ENCODE data around the gene FHOD3. TPM values are rescaled to one million over a fixed set of nuclear protein-coding genes. Genes with fewer than 3 reads are reported as not detected.

Gene FHOD3
- total RNA-seq, 1 experiment from 2014 or later, result 10.6 TPM

DNA sequence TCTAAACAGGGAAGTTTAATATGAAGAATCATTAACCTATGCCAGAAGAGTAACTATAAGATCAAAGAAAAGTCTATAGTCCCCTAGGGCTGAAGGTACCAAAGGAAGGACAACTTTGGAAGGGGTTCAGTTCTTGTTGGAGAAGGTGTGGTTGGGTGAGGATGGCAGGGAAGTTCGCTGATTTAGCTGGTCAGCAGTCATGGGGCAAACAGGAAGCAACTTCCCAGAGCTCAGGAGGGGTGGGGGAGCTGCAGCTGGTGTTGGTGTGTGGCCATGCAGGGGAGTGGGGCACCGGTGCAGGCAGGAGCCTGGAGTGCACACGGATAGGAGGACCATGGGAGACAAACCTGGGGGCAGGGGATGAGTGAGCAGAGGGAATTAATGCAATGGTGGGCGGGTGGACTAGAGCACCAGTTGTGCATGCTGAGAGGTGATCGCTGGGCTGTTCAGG, 34.0 kb downstream of the FHOD3 start:
- no peak for TF ChIP-seq EZH2 (IDR thresholded peaks at IDR 0.05; ENCODE audit: low read depth)
- no peak for TF ChIP-seq CTCF (conservative IDR thresholded peaks at IDR 0.05)
- no peak overlapping the region for H3K4me2 ChIP-seq
- H3K36me3 ChIP-seq (ENCODE audit: low read depth), result no peaks in the 10 kb centered on the region
- H3K9me2 ChIP-seq (ENCODE audit: insufficient read depth), result no peaks in the 10 kb centered on the region
- H3K27ac ChIP-seq, result no peak overlapping the region
- no peak overlapping the region for H3K4me3 ChIP-seq
- H3K9me3 ChIP-seq (ENCODE audit: insufficient read depth, low read depth), result no peaks in the 10 kb centered on the region
- H3K4me1 ChIP-seq (replicated peaks; ENCODE audit: insufficient read depth), result no peaks in the 10 kb centered on the region
- intact Hi-C loops (cut with micrococcal nuclease; ENCODE audit: unreplicated experiment), result no loop called here
- DNase-seq, result no peak
- POLR2A ChIA-PET (ENCODE audit: unreplicated experiment), result no interaction called here
- no peaks in the 10 kb centered on the region for H4K20me1 ChIP-seq (ENCODE audit: insufficient read depth)
- H3K27me3 ChIP-seq (ENCODE audit: insufficient read depth, low read depth), result no peaks in the 10 kb centered on the region
- H3F3A ChIP-seq (ENCODE audit: insufficient read depth, low read depth), result no peaks in the 10 kb centered on the region
- H3K79me2 ChIP-seq (ENCODE audit: low read depth), result no peaks in the 10 kb centered on the region
- CTCF ChIA-PET, result no interaction called here
- H2AFZ ChIP-seq, result no peak overlapping the region
- no TSS peak for BruUV-seq (replicated peaks)

DNA sequence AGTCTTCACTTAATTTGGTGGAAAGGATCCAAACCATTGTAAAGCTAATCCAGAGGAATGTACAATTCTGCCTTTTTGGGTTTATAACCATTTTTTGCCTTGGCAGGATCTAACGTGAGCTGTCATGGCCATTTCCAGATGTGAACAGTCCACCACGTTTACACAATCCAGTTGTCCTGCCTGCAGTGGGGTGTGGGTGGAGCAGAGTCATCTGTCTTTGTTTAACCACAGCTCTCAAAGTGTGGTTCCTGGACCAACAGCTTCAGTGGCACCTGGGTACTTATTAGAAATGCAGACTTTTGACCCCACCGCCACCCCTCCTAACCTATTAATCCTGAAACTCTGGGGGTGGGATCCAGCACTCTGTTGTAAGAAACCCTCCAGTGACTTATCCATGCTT, 35.9 kb downstream of the FHOD3 start:
- H4K20me1 ChIP-seq (ENCODE audit: insufficient read depth), result no peaks in the 10 kb centered on the region
- TF ChIP-seq CTCF (conservative IDR thresholded peaks at IDR 0.05) (no peak), EZH2 (IDR thresholded peaks at IDR 0.05; ENCODE audit: low read depth) (no peak)
- H3K27ac ChIP-seq, result no peak overlapping the region
- H3K4me2 ChIP-seq, result no peak overlapping the region
- no peak overlapping the region for H2AFZ ChIP-seq
- ChIA-PET CTCF (no interaction called here), POLR2A (ENCODE audit: unreplicated experiment) (no interaction called here)
- intact Hi-C loops (cut with micrococcal nuclease; ENCODE audit: unreplicated experiment), result no loop called here
- no peak overlapping the region for H3K4me3 ChIP-seq
- no peaks in the 10 kb centered on the region for H3K4me1 ChIP-seq (replicated peaks; ENCODE audit: insufficient read depth)
- no TSS peak for BruUV-seq (replicated peaks)
- no peaks in the 10 kb centered on the region for H3K27me3 ChIP-seq (ENCODE audit: insufficient read depth, low read depth)
- DNase-seq, result no peak
- no peaks in the 10 kb centered on the region for H3K36me3 ChIP-seq (ENCODE audit: low read depth)
- H3K79me2 ChIP-seq (ENCODE audit: low read depth), result no peaks in the 10 kb centered on the region
- H3K9me2 ChIP-seq (ENCODE audit: insufficient read depth), result no peaks in the 10 kb centered on the region
- H3K9me3 ChIP-seq (ENCODE audit: insufficient read depth, low read depth), result no peaks in the 10 kb centered on the region
- H3F3A ChIP-seq (ENCODE audit: insufficient read depth, low read depth), result no peaks in the 10 kb centered on the region

- Histone ChIP-seq H3K4me1 (replicated peaks; ENCODE audit: insufficient read depth) (no peaks in the 10 kb centered on the region), H3K27me3 (ENCODE audit: insufficient read depth, low read depth) (no peaks in the 10 kb centered on the region), H3K9me3 (ENCODE audit: insufficient read depth, low read depth) (no peaks in the 10 kb centered on the region), H3K9me2 (ENCODE audit: insufficient read depth) (no peaks in the 10 kb centered on the region), H3K36me3 (ENCODE audit: low read depth) (no peaks in the 10 kb centered on the region), H3K4me3 (no peak overlapping the region), H4K20me1 (ENCODE audit: insufficient read depth) (no peaks in the 10 kb centered on the region), H3K79me2 (ENCODE audit: low read depth) (no peaks in the 10 kb centered on the region), H3F3A (ENCODE audit: insufficient read depth, low read depth) (no peaks in the 10 kb centered on the region), H3K4me2 (no peak overlapping the region), H2AFZ (no peak overlapping the region), H3K27ac (no peak overlapping the region)
- TF ChIP-seq EZH2 (IDR thresholded peaks at IDR 0.05; ENCODE audit: low read depth) (no peak), CTCF (conservative IDR thresholded peaks at IDR 0.05) (no peak)
- intact Hi-C loops (cut with micrococcal nuclease; ENCODE audit: unreplicated experiment), result no loop called here
- no TSS peak for BruUV-seq (replicated peaks)
- no peak for DNase-seq
- POLR2A ChIA-PET (ENCODE audit: unreplicated experiment), result no interaction called here
- CTCF ChIA-PET, result no interaction called here
Measured at GRCh38 chr18:36334798-36335197, 37.3 kb downstream of the FHOD3 start.

All from PC-9 (cell line).